Transverse colon (tissue), 4 donors: ENCODE measurements around the gene PCDHGA1.

ENCODE experiments used
- CTCF ChIP-seq, 5 experiments: fragments of 200-600 bp in 3 of 5; fragments of 450-650 bp in 2 of 5; sonication (generic) in 3 of 5; IDR thresholded peaks; 1 replicate in 2 of 5; 2 replicates in 3 of 5; pipeline ENCODE4 v1.5.1; 2016 to 2017; ENCODE audit warnings: antibody characterized with exemption in 5 of 5, inconsistent platforms in 3 of 5, mild to moderate bottlenecking in 2 of 5, moderate library complexity in 1 of 5
- POLR2AphosphoS5 ChIP-seq, 3 donors: sonication (generic); formaldehyde crosslinking; IDR thresholded peaks; one replicate each; pipeline ENCODE4 v1.6.1; 2016; ENCODE audit warnings: antibody characterized with exemption in 3 of 3

- no peak for TF ChIP-seq CTCF (IDR thresholded peaks at IDR 0.05)
- TF ChIP-seq POLR2AphosphoS5 (IDR thresholded peaks at IDR 0.05), result no peak
These were observed 63.0 kb downstream of the PCDHGA1 start for GRCh38 chr5:141393267-141393666.
